ENCODE measurements around the gene B4GALT6.

DNA sequence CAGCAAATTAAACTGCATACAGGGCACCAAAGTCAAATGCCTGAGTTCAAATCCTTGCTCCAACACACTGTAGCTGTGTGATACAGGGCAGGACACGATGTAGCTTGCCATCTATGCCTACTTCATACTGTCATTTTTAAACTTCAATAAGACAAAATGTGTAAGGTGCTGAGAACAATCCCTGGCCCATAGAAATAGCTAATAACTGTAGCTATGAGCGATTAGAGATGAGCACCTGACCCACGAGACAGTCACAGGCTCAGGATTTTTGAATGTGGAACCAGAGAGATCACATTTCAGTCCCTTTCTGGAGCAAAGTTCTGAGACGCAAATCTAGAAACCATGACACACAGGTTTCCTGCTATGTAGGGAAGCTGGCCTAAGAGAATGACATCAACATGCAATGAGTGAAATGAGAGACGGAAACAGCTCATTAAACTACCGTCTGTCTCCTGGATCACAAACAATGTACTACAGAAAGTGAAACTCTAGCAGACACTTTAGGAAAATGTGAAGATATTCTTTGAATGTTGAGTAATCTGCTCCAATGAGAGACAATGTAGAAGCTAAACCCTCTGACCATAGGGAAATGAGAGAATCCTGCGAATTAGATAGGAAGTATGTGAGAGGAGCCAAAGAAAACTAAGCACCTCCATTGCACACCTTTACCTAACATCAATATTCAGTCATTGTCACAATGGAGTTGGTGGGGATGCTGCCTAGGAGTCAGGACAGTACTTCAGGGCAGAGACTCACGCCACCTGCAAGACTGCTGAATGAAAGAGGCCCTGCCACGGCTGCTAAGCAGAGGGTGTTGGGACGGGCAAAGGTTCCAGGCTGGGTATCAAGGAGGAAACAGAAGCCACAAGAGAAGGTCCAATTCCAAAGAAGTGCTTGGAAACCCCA lies 25.5 kb downstream of the B4GALT6 start:
- TF ChIP-seq, protein P1, sequence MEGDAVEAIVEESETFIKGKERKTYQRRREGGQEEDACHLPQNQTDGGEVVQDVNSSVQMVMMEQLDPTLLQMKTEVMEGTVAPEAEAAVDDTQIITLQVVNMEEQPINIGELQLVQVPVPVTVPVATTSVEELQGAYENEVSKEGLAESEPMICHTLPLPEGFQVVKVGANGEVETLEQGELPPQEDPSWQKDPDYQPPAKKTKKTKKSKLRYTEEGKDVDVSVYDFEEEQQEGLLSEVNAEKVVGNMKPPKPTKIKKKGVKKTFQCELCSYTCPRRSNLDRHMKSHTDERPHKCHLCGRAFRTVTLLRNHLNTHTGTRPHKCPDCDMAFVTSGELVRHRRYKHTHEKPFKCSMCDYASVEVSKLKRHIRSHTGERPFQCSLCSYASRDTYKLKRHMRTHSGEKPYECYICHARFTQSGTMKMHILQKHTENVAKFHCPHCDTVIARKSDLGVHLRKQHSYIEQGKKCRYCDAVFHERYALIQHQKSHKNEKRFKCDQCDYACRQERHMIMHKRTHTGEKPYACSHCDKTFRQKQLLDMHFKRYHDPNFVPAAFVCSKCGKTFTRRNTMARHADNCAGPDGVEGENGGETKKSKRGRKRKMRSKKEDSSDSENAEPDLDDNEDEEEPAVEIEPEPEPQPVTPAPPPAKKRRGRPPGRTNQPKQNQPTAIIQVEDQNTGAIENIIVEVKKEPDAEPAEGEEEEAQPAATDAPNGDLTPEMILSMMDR (IDR thresholded peaks at IDR 0.05; ENCODE audit: poor library complexity), result no peak
- no peak for TF ChIP-seq EZH2 (IDR thresholded peaks at IDR 0.05; ENCODE audit: borderline replicate concordance)

Measured in hepatocyte (in vitro differentiated cells).